ENCODE results near the gene DPF3. TPM values are rescaled to one million over a fixed set of nuclear protein-coding genes. Genes with fewer than 3 reads are reported as not detected.

Gene DPF3
- total RNA-seq, 4 donors from 2014 or later = 0.22 to 5.4 (median 2.7) TPM

GRCh38 chr14:72714871-72715214 lies 179.1 kb downstream of the DPF3 start:
- no peak for DNase-seq (ENCODE audit: low spot score in 2 of 2)
- no peaks in the 10 kb centered on the region for H3K9me3 ChIP-seq
- no peaks in the 10 kb centered on the region for H3K27me3 ChIP-seq
- peaks cover 0 to 7% (median 0%) of the 10 kb centered on the region in 4 donors for H3K4me1 ChIP-seq
- no peak overlapping the region for H3K27ac ChIP-seq
- WGBS, 2 donors = 77 to 81% methylated on average over 5 to 8 of the region's 8 CpGs
- H3K36me3 ChIP-seq = no peaks in the 10 kb centered on the region
- H3K4me3 ChIP-seq = no peak overlapping the region
- no peak for TF ChIP-seq POLR2A (IDR thresholded peaks at IDR 0.05)
- TF ChIP-seq EP300 (IDR thresholded peaks at IDR 0.05) = no peak
- no peak for TF ChIP-seq CTCF (IDR thresholded peaks at IDR 0.05)

- Histone ChIP-seq H3K4me1 (peaks cover 0 to 7% (median 0%) of the 10 kb centered on the region in 4 donors), H3K4me3 (no peak overlapping the region), H3K36me3 (no peaks in the 10 kb centered on the region), H3K27ac (no peak overlapping the region), H3K9me3 (no peaks in the 10 kb centered on the region), H3K27me3 (no peaks in the 10 kb centered on the region)
- TF ChIP-seq EP300 (IDR thresholded peaks at IDR 0.05) (no peak), POLR2A (IDR thresholded peaks at IDR 0.05) (no peak), CTCF (IDR thresholded peaks at IDR 0.05) (no peak)
- DNase-seq (ENCODE audit: low spot score in 2 of 2) = no peak
- WGBS, 2 donors = 80 to 81% methylated on average over 14 of the region's 14 CpGs
Observed at GRCh38 chr14:72714094-72714493, 179.8 kb downstream of the DPF3 start.

- no peak overlapping the region for H3K27ac ChIP-seq
- no peaks in the 10 kb centered on the region for H3K9me3 ChIP-seq
- H3K36me3 ChIP-seq = no peaks in the 10 kb centered on the region
- no peak for DNase-seq (ENCODE audit: low spot score in 2 of 2)
- TF ChIP-seq EP300 (IDR thresholded peaks at IDR 0.05) (no peak), CTCF (IDR thresholded peaks at IDR 0.05) (no peak)
- H3K27me3 ChIP-seq = no peaks in the 10 kb centered on the region
- H3K4me3 ChIP-seq = no peak overlapping the region
- 65 to 72% methylated on average over 12 of the region's 12 CpGs for WGBS, 2 donors
- peaks cover 0 to 7% (median 0%) of the 10 kb centered on the region in 4 donors for H3K4me1 ChIP-seq
Observed at GRCh38 chr14:72711936-72712335, 182.0 kb downstream of the DPF3 start.

GRCh38 chr14:72709916-72710611 lies 183.8 kb downstream of the DPF3 start:
- WGBS, 2 donors = 73 to 75% methylated on average over 7 of the region's 7 CpGs
- Histone ChIP-seq H3K4me1 (no peaks in the 10 kb centered on the region), H3K36me3 (no peaks in the 10 kb centered on the region), H3K27ac (no peak overlapping the region), H3K4me3 (no peak overlapping the region), H3K9me3 (no peaks in the 10 kb centered on the region), H3K27me3 (no peaks in the 10 kb centered on the region)
- no peak for TF ChIP-seq CTCF (IDR thresholded peaks at IDR 0.05)
- no peak for TF ChIP-seq POLR2A (IDR thresholded peaks at IDR 0.05)
- no peak for DNase-seq (ENCODE audit: low spot score in 2 of 2)

GRCh38 chr14:72708708-72709475 lies 185.0 kb downstream of the DPF3 start:
- Histone ChIP-seq H3K36me3 (no peaks in the 10 kb centered on the region), H3K4me3 (no peak overlapping the region), H3K27ac (no peak overlapping the region), H3K27me3 (no peaks in the 10 kb centered on the region), H3K9me3 (no peaks in the 10 kb centered on the region), H3K4me1 (no peaks in the 10 kb centered on the region)
- TF ChIP-seq CTCF (IDR thresholded peaks at IDR 0.05) (no peak), EP300 (IDR thresholded peaks at IDR 0.05) (no peak), POLR2A (IDR thresholded peaks at IDR 0.05) (no peak)
- 64 to 70% methylated on average over 13 of the region's 13 CpGs for WGBS, 2 donors
- no peak for DNase-seq (ENCODE audit: low spot score in 2 of 2)
